Skin of body (tissue), 2 donors: ENCODE data around the gene UAP1. TPM values are rescaled to one million over a fixed set of nuclear protein-coding genes. Genes with fewer than 3 reads are reported as not detected.

Experiments used
- DNase-seq: peaks from one replicate; lab custom pipeline; 2025; lab: John Stamatoyannopoulos, UW
- total RNA-seq: library from RNA; depleted of rRNA; stranded (reverse); fragments of >200 nt; gene quantifications from one replicate; pipeline ENCODE4 v1.2.3, GENCODE V29; 2014

UAP1 gene
- 54.6 TPM for total RNA-seq

DNA sequence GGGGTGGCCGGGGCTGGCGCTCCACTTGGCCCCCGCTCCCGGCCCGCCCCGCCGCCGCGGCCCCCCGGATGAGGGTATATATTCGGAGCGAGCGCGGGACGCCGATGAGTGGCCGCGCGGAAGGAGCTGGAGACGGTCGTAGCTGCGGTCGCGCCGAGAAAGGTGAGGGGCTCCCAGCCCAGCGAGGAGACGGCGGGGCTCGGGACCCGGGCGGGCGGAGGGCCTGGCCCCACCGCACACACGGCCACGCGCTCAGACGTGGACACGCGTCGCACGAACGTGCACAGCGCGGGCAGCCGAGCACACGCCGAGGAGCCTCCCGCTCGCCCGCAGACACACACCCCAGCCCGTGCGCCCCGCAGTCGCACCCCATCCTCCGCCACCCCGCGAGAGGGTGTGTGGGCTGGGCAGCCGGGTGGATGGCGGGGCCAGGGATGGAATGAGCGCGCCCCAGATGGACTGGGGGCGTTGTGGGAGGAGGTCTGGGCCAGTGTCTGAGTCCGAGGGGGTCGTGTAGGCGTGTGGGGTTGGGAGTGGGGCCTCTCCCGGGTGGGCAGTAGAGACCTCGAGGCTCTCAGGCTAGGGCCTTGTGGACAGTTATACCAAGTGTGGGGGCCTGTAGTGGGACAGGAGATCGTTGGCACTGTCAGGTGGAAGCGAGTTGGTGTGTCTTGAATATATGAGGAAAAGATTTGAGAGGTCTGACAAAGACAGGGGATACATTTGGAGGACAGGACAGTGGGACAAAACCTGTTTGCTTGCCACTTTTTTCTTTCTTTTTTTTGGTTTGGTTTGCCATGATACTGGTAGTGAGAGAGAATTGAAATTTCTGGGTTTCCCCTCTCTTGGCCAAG is at the start of gene UAP1:
TSS of gene UAP1 (plus strand) at position 107 of the 854 bp plus-strand sequence. CDS start 4,347 bp downstream, outside the sequence.
- DNase-seq = no peak

DNA sequence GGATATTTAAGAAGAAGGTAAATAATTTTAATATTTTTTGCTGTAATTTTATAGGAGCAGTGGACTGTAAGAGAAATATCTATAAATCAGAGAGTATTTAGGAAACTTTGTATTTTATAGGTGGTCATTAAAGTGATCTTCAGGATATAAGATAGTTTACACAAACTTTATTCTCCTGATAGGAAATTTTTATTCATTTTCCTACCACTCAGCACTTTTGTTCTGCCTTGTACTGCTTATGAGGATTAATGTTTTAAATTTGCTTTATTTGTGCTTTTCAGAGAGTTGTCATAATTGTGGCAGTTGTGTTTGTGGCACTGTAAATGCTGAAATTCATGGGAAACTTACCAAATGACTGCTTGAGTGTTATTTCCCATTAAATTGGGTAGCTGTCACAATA is 34.2 kb upstream of the UAP1 start:
- no peak for DNase-seq

DNA sequence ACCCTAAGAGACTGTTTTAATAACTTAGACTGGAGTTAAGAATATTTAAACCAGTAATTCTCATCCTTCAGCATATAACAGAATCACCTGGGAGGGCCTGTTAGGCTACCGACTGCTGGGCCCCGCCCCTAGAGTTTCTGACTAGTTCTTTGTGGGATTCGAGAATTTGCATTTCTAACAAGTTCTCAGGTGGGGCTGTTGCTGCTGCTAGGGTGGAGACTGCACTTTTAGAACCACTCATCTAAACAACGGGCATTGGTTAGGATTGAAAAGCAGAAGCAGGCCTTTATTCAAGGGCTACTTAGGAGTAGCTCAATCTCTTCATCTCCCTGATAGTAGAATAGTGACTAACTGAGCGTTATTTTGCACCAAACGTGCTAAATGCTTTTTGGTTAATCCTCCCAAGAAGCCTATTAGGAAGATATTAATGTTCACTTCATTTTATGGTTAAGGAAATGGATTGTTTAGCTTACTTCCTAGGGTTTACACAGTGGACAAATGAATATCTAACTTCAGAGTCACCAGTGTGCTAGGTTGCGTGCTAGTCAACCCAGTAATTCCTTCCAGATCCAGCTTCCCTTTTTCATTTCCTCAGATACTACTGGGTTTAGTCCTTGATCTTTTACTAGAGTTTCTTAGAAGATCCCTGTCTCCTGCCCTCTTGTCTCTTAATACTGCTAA is 31.1 kb upstream of the UAP1 start:
- DNase-seq = no peak

DNA sequence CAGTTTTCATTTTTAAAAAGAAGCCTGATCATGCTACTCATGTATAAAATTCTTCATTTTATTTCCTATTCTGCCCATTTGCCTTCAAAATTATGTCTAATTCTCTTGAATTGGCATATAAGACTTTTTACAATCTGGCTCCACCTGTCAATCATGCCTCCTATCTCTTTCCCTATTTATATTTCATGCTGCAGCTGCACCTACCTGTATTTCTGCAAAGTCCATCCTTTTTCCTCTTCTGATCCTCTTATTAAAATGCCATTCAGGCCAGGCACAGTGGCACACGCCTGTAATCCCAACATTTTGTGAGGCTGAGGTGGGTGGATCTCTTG is 30.6 kb upstream of the UAP1 start:
- no peak for DNase-seq

DNA sequence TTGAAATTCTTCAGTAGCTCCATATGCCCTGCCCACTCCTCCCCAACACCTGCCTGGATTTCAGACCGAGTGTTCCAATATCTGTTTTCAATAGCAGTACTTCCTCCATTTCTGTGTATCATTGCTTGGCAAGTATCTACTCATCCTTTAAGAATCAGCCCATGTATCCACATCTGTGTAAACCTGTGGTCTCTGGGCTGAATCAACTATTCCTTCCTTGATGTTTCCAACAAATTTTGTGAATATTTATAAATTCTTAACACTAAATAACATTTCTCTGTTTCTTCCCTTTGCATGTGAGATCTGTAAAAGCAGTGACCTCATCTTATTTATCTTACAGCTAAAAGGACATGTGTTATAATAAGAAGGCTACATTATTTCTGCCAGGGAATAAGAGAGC is 26.0 kb upstream of the UAP1 start:
- DNase-seq = no peak

DNA sequence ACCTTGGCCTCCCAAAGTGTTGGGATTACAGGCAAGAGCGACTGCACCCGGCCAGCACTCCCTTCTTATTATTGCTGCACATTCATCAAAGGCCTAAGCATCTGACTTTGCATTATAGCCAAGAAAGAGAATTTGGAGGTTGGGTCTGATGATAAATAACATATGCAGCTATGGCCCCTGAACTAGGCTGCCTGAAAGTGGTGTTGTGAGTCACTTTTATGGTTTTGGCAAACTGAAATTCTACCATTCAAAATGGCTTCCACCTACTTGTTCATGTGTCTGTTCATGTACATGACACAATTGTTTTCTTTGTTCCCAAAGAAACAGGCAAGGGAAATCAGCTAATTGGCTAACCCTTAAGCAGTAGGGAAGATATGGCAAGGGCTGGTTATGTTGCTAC is 25.0 kb upstream of the UAP1 start:
- DNase-seq = no peak

DNA sequence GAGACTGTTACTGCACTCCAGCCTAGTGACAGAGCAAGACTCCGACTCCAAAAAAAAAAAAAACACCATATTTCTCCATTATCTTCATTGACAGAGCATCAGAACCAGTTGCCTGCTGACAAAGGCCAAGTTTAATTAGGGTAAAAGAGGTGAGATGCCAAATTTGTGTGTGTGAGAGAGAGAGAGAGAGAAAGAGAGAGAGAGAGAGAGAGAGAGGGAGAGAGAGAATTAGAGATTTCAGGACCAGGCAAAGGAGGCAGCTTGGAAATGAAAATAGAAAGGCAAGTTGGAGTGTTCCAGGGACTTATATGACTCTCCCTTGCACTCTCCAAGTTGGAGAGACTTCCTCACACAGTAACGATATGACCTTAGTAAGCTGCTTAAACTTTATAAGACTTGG is 24.3 kb upstream of the UAP1 start:
- DNase-seq = no peak

DNA sequence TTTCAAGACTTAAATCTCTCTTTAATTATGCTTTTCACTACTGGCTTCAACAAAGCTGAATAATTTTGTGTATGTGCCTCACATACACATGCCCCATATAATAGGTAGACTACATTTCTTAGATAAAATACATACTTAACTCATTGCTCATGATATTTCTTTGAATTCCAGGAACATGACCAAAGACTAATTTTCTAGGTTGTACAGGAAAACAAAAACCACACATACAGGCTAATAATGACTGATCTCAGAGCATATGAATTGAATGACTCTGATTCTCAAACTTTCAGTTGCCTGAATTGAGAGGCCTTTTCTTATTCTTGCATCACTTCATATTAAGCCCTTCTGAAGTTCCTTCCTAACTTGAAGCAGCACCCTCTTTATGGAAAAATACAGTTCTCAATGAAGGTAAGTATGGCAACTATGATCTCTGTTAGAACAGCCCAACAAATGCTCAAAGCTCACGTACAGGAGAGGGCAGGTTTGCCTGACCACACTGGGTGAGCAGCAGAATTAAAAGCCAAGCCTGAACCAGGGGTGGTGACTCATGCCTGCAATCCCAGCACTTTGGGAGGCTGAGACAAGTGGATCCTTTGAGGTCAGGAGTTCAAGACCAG is 22.6 kb upstream of the UAP1 start:
- DNase-seq = no peak

DNA sequence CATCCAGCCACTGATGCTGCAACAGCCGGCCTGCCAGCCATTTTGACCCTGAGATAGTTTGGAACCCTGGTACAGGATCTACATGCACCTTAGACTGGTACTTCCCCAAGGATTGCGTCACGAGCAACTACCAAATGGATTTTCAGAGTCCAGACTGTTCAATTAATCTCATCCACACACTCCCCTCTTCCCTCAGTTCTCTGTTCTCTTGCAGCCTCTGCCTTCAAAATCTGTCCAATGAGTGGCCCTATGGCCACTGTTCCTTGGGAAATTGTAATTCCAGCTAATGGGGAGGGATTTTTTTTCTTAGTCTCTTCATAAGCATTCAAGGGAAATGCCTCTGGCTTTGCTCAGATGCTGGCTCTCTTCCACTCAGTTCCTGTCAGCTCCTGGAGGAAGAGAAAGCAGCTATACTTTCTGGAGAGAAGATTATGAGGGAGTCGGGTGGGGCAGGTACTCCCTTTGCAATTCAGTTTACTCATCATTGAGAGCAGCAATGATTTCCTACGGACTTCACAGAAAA is 19.8 kb upstream of the UAP1 start:
- DNase-seq = peak; percentile 20

DNA sequence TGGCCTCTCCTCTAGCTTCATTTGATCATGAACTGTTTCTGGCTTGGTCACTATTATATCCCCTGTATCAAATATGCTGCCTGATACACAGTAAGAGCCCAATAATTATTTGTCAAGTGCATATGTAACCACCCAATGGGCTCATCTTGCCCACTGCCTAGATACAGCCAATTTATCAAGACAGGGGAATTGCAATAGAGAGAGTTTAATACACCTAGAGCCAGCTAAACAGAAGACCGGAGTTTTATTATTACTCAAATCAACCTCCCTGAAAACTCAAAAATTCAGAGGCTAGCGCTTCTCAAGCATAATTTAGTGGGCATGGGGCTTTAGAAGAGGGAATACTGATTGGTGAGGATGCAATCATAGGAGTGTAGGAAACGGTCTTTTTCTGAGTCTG is 18.3 kb upstream of the UAP1 start:
- DNase-seq = no peak

DNA sequence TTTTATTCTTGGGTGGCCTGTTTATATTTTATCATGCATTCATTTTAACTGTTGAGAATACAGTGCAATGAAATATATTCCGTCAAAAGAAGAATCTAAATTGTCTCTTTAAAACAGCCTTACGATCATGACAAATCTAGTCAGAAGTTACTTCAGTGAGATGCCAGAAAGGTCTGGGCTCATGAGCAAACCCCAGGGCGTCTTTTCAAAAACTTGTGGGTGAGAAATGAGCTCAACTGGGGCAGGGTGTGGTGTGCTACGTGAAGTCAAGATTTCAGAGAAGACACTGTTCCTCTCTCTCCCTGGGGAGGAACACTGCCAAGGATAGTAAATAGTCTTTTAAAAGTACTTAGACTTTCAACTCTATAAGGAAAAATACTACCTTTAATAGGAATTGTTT is 13.4 kb upstream of the UAP1 start:
- DNase-seq = no peak

DNA sequence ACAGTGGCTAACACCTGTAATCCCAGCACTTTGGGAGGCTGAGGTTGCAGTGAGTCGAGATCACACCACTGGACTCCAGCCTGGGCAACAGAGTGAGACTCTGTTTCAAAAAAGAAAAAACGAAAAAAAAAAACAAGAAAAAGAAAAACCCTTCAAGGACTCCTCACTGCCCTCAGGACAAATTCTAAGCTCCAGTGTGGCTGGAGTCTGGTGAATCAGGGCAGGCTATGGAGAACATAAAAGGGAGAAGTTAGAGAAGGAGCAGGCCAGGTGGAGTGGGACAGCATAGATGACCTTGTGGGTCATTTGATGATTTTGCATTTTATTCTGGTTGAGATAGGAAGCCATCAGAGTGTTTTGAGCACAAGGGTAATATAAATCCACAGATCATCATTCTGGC is 12.5 kb upstream of the UAP1 start:
- no peak for DNase-seq

DNA sequence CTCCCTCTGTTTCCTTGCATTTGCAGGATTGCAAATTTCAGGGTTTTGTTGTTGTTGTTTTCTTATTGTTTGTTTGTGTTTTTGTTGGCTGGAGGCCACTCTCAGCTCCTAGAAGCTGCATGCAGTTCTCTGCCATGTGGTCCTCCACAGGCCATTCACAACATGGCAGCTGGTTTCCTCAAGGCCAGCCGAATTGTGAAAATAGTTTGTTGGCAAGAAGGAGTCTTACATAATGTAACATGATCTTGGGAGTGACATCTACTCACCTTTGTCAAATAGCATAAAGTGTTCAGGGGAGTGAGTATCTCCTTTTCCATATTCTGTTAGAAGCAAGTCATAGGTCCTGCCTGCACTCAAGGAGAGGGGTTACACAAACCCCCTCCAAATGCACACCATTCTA is 10.6 kb upstream of the UAP1 start:
- no peak for DNase-seq

DNA sequence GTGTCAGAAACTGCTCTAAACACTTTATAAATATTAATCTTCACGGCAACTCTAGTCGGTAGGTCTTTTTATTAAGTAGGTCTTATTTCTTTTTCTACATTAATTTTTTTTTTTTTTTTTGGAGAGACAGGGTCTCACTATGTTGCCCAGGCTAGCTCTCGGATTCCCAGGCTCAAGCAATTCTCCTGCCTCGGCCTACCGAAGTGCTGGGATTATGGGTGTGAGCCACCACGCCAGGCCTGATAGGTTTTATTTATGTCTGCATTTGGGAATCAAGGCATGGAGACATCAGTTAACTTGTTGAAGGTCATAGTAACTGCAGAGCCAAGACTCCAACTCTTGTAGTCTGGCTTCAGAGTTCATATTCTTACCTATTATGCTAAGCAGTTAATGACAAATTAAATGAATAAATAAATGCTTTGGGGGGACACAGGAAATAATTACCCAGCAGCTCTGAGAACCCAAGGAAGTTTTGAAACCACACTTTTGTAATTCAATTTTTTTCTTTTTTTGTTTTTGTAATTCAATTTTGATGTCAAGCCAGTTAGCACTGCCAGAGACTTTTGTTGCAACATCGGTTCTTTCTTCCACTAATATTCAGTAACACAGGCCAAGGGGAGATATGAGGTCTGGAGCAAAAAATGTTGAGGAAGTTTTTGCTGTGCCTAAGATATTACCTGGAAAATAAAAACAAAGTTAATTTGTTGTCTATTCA is 9.4 kb upstream of the UAP1 start:
- peak; percentile 14 for DNase-seq

DNA sequence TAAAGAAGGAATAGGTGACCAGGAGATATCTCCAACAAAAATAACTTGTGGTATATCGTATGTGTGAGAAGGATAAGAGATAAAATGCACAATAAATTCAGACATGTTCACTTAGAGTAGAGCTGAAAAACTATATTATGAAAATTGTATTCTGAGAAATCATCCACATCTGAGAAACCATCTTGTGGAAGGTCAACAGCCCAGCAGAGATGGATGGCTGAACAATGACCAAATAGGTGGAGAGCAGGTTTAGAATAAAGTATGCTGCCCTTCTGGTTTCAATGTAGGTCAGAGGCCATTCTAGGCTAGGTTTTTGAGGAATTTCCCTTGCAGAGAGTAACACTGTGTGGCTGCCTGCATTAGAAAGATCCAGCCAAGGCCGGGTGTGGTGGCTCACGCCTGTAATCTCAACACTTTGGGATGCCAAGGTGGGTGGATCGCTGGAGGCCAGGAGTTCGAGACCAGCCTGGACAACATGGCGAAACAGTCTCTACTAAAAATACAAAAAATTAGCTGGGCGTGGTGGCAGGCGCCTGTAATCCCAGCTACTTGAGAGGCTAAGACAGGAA is 8.8 kb upstream of the UAP1 start:
- no peak for DNase-seq

DNA sequence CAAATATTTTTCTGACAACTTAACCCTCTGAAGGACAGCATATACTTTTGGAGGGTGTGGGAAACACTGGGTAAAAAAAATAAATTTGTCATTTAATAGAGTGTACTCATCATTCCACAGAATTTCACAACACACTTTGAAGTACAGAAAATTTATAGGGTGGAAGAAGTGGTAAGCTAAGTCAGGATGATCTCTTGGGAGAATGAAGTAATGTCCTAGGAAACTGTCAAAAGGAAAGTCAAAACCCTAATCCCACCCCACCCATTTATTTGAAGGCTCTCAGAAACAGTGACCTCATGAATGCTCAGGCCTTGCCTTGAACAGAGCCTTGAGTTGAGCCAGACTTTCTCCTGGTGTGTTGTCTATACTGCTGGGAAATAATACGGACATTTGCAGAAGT is 7.3 kb upstream of the UAP1 start:
- no peak for DNase-seq

DNA sequence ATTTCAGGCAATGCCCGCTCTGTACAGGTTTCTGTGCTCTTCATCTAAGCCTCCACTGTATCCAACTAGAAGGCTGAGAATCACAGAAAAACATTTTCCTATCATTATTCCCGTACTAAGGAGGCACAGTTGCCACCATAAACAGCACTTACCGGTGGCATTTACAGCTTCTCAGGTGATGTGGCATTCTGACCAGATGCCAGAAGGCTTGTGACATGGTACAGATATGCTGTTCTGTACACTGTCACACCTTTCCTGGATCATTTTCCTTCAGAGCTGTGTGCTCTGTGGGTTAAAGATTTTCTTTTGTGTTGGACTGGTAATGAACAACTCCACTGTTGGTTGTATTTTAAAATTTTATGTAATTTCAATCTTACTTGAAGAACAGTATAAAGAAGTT is 4.0 kb upstream of the UAP1 start:
- DNase-seq = no peak

DNA sequence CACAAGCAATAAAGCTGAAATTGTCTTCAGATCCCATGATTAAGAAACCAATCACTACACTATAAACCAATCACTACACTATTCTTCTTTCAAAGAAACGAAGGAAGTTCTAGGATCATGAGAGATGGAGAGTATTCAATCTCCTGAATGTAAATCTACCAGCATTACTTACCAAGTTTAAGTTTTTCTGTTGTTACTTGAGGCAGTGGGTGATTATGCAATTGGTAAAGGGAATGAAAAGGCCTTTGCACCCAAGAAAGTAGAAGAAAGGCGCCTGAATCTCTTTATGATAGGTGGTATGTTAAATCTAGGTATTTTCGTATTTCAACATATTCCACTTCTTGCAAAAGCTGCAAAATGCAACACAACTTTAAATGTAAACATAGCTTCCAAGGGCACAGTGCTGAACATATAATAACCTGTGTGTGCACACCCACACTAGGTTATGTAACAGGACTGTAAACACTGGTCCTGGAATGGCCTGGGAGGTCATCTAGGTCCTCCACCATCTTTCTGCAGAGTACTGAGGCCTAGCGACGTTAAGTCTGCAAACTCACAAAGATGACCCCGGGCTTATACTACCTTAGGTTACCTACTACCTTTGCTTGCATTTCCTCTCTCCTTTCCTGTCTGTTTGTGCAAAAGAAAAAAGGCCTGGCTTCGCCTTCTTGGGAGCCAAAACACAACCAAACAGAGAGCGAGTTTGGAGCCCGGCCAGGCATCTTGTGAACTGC is 1.1 kb upstream of the UAP1 start:
- DNase-seq = peak; percentile 57

DNA sequence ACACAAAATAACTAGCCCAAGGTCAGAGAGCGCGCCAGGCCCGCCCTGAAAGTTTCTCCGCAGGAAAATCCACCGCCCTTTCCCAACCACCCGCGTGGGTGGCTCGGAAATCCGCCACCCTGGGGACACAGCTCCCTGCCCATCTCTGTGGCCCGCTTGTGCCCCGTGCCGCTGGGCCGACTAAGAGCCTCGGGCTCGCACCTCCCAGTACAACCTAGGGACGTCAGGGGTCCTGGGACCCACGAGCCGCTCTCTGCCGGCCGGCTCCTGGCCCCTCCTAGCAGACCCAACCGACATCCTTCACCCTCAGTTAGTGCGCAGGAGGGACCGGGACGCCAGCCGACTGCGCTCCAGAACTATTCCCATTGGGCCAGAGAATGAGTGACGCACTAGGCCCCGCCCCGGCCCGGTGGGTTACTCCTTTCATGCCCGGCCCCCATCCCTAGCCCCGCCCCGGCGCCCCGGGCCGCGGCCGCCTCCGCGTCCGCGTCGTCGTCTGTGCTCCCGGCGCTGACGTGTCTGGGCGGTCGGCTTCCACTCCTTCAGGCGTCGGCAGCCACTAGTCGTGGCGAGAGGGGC is 396 bp upstream of the UAP1 start:
- peak; percentile 96 for DNase-seq

DNA sequence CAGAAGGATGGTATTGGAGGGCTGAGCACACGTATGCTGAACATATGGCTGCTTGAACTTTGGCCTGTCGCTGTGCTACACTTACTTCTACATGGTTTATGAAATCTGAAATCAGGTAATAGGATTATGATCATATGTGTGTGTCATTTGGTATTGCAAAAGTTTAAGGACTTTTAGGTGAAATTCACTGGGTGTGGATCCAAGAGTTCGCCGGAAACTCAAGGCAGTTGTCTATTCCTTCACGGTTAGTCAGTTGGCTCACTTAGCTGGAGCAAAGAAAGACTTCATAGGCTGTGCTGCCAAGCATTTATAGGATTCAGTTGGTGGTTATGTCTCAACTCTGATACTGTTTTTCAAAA is 927 bp downstream of the UAP1 start:
- peak; percentile 45 for DNase-seq
